Mucosa of rectum (tissue), 2 donors: ENCODE measurements around the gene PSMB4.
"Not testable (repeated sequence)": the region's sequence is repeated elsewhere in the genome, so short reads cannot be mapped to it uniquely, and the experiment has no call there.

Experiments
- H3K27ac ChIP-seq, 2 donors: one replicate each; pipeline ENCODE4 v1.7.0; 2013; ENCODE audit warnings: inconsistent platforms in 2 of 2, low read depth in 2 of 2, low read length in 2 of 2
- H3K27me3 ChIP-seq, 2 donors: one replicate each; pipeline ENCODE4 v1.7.0; 2013; ENCODE audit warnings: low read length in 2 of 2; ENCODE audit not compliant: control insufficient read depth in 2 of 2, insufficient read depth in 2 of 2
- H3K36me3 ChIP-seq, 2 donors: one replicate each; pipeline ENCODE4 v1.7.0; 2013; ENCODE audit warnings: low read length in 2 of 2; ENCODE audit not compliant: control insufficient read depth in 2 of 2, insufficient read depth in 2 of 2
- H3K4me1 ChIP-seq, 2 donors: one replicate each; pipeline ENCODE4 v1.7.0; 2013; ENCODE audit warnings: low read length in 2 of 2, mild to moderate bottlenecking in 1 of 2; ENCODE audit not compliant: control insufficient read depth in 2 of 2, insufficient read depth in 2 of 2
- H3K4me3 ChIP-seq, 2 donors: one replicate each; pipeline ENCODE4 v1.7.0; 2013; ENCODE audit warnings: low read length in 2 of 2
- H3K9ac ChIP-seq, 2 donors: one replicate each; pipeline ENCODE4 v1.7.0; 2013; ENCODE audit warnings: low read length in 2 of 2, low read depth in 1 of 2, mild to moderate bottlenecking in 1 of 2
- H3K9me3 ChIP-seq, 2 donors: one replicate each; pipeline ENCODE4 v1.7.0; 2013; ENCODE audit warnings: low read length in 2 of 2; ENCODE audit not compliant: control insufficient read depth in 2 of 2
- donor health status: healthy.
- donor health status: Normal muscosa, but diverticular disease.

The PSMB4 gene

GRCh38 chr1:151399324-151400171, at the start of gene PSMB4:
Gene PSMB4 (plus strand): TSS chr1:151399573. CDS start chr1:151399588, 15 bp downstream.
- peak within 1 kb of the TSS; percentile 80 to 81 for H3K4me3 ChIP-seq
- H3K9me3 ChIP-seq: no peaks in the 10 kb centered on the region
- H3K27ac ChIP-seq: peak within 1 kb of the TSS; percentile 67 to 81
- peak within 1 kb of the TSS; percentile 82 to 88 for H3K9ac ChIP-seq
- peaks cover 8 to 9% of the 10 kb centered on the region in 2 donors for H3K4me1 ChIP-seq
- H3K36me3 ChIP-seq: peaks cover 29 to 31% of the 10 kb centered on the region in 2 donors
- no peaks in the 10 kb centered on the region for H3K27me3 ChIP-seq

GRCh38 chr1:151350323-151350722, 49.0 kb upstream of the PSMB4 start:
- peaks cover 9 to 15% of the 10 kb centered on the region in 2 donors for H3K4me1 ChIP-seq
- H3K9me3 ChIP-seq, H3K27me3 ChIP-seq, H3K4me3 ChIP-seq, H3K27ac ChIP-seq, H3K36me3 ChIP-seq, H3K9ac ChIP-seq: not testable (repeated sequence)

- Histone ChIP-seq H3K9me3 (no peaks in the 10 kb centered on the region), H3K36me3 (no peaks in the 10 kb centered on the region), H3K4me1 (peaks cover 0 to 6% of the 10 kb centered on the region in 2 donors), H3K27ac (no peak overlapping the region), H3K27me3 (no peaks in the 10 kb centered on the region), H3K9ac (no peak overlapping the region), H3K4me3 (no peak overlapping the region)
Observed at GRCh38 chr1:151352021-151352718, 47.2 kb upstream of the PSMB4 start.

GRCh38 chr1:151356696-151357095, 42.7 kb upstream of the PSMB4 start:
- no peaks in the 10 kb centered on the region for H3K27me3 ChIP-seq
- no peak overlapping the region for H3K9ac ChIP-seq
- H3K9me3 ChIP-seq: no peaks in the 10 kb centered on the region

GRCh38 chr1:151361883-151362282, 37.5 kb upstream of the PSMB4 start:
- Histone ChIP-seq H3K4me1 (no peaks in the 10 kb centered on the region), H3K27ac (no peak overlapping the region), H3K36me3 (peaks cover 33 to 35% of the 10 kb centered on the region in 2 donors), H3K4me3 (no peak overlapping the region), H3K27me3 (no peaks in the 10 kb centered on the region), H3K9me3 (peaks cover 0 to 8% of the 10 kb centered on the region in 2 donors), H3K9ac (no peak overlapping the region)

More at GRCh38 chr1:151356696-151357095, 42.7 kb upstream of the PSMB4 start:
- Histone ChIP-seq H3K4me3 (no peak overlapping the region), H3K36me3 (no peaks in the 10 kb centered on the region), H3K27ac (no peak overlapping the region), H3K4me1 (no peaks in the 10 kb centered on the region)

GRCh38 chr1:151362308-151363155, 36.8 kb upstream of the PSMB4 start:
- H3K9ac ChIP-seq: no peak overlapping the region
- no peaks in the 10 kb centered on the region for H3K4me1 ChIP-seq
- H3K36me3 ChIP-seq: peaks cover 37% of the 10 kb centered on the region in 2 donors
- peaks cover 0 to 8% of the 10 kb centered on the region in 2 donors for H3K9me3 ChIP-seq
- H3K4me3 ChIP-seq: no peak overlapping the region
- H3K27me3 ChIP-seq: no peaks in the 10 kb centered on the region
- H3K27ac ChIP-seq: no peak overlapping the region

GRCh38 chr1:151364996-151365395, 34.4 kb upstream of the PSMB4 start:
- Histone ChIP-seq H3K36me3 (peaks cover 50 to 54% of the 10 kb centered on the region in 2 donors), H3K4me1 (peaks cover 18 to 19% of the 10 kb centered on the region in 2 donors), H3K4me3 (no peak overlapping the region), H3K9me3 (peaks cover 0 to 8% of the 10 kb centered on the region in 2 donors), H3K27me3 (no peaks in the 10 kb centered on the region), H3K9ac (no peak overlapping the region), H3K27ac (no peak overlapping the region)

- Histone ChIP-seq H3K4me1 (peaks cover 34 to 39% of the 10 kb centered on the region in 2 donors), H3K4me3 (no peak overlapping the region), H3K27ac (no peak overlapping the region), H3K9ac (no peak overlapping the region), H3K36me3 (peaks cover 52 to 54% of the 10 kb centered on the region in 2 donors), H3K9me3 (peaks cover 0 to under 1% of the 10 kb centered on the region in 2 donors), H3K27me3 (no peaks in the 10 kb centered on the region)
Observed at GRCh38 chr1:151367658-151368392, 31.5 kb upstream of the PSMB4 start.
